ENCODE results near the gene RUNX1. TPM values are rescaled to one million over a fixed set of nuclear protein-coding genes. Genes with fewer than 3 reads are reported as not detected.

Gene RUNX1
- total RNA-seq, 1 experiment from 2014 or later = 55.2 TPM

DNA sequence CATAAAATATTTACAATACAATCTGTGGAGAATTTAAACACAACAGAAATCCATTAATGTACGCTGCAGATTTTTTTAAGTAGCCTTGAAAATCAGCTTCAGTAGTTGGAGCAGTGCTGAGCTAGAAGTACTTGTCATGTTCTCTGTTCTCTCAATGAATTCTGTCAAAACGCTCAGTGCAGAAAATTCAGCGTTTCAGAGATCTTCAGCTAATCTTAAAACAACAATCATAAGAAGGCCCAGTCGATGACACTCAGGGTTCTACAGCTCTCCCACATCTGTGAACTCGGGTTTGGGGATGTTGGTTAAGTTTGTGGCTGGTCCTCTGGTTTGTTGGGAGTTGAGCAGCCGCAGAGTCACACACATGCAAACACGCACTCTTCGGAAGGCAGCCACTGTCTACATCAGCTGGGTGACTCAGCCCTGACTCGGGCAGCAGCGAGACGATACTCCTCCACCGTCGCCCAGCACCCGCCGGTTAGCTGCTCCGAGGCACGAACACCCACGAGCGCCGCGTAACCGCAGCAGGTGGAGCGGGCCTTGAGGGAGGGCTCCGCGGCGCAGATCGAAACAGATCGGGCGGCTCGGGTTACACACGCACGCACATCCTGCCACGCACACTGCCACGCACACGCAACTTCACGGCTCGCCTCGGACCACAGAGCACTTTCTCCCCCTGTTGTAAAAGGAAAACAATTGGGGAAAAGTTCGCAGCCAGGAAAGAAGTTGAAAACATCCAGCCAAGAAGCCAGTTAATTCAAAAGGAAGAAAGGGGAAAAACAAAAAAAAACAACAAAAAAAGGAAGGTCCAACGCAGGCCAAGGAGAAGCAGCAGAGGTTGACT is 161.2 kb downstream of the RUNX1 start:
- Histone ChIP-seq H4K20me1 (ENCODE audit: low read length) (peaks cover 45% of the 10 kb centered on the region), H3K9me3 (ENCODE audit: low read length) (no peaks in the 10 kb centered on the region), H3K36me3 (ENCODE audit: low read depth, low read length) (peaks cover 30% of the 10 kb centered on the region), H3F3A (ENCODE audit: low read length, unreplicated experiment) (peaks cover 10% of the 10 kb centered on the region), H3K4me2 (ENCODE audit: low read length) (peak overlapping the region; percentile 91), H3K9ac (ENCODE audit: low read length) (peak overlapping the region; percentile 87), H3K27me3 (ENCODE audit: low read length) (no peaks in the 10 kb centered on the region), H3K4me3 (ENCODE audit: low read length) (peak overlapping the region; percentile 95), H3K4me1 (ENCODE audit: insufficient read depth, low read length) (peaks cover 24% of the 10 kb centered on the region), H3K9me2 (replicated peaks; ENCODE audit: low read length) (no peaks in the 10 kb centered on the region), H3K27ac (ENCODE audit: low read length) (peak overlapping the region; percentile 90), H3K79me2 (ENCODE audit: low read length) (peaks cover 77% of the 10 kb centered on the region), H2AFZ (ENCODE audit: low read length) (no peak overlapping the region)
- ATAC-seq (peak; percentile 49), DNase-seq (peak; percentile 95)
- intact Hi-C loops (cut with micrococcal nuclease) = loop anchor here (1.0 to 10.0 kb wide), 6 partner anchors 143 to 1137 kb away; no protein-coding TSS in a partner anchor
- TF ChIP-seq, protein P1, sequence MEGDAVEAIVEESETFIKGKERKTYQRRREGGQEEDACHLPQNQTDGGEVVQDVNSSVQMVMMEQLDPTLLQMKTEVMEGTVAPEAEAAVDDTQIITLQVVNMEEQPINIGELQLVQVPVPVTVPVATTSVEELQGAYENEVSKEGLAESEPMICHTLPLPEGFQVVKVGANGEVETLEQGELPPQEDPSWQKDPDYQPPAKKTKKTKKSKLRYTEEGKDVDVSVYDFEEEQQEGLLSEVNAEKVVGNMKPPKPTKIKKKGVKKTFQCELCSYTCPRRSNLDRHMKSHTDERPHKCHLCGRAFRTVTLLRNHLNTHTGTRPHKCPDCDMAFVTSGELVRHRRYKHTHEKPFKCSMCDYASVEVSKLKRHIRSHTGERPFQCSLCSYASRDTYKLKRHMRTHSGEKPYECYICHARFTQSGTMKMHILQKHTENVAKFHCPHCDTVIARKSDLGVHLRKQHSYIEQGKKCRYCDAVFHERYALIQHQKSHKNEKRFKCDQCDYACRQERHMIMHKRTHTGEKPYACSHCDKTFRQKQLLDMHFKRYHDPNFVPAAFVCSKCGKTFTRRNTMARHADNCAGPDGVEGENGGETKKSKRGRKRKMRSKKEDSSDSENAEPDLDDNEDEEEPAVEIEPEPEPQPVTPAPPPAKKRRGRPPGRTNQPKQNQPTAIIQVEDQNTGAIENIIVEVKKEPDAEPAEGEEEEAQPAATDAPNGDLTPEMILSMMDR (conservative IDR thresholded peaks at IDR 0.05; ENCODE audit: low read depth, low read length) = no peak
- TF ChIP-seq EZH2phosphoT487 (IDR thresholded peaks at IDR 0.05; ENCODE audit: borderline replicate concordance, low read length) = peak; percentile 99
- POLR2A ChIA-PET (ENCODE audit: unreplicated experiment) = interaction anchor here (0.5 to 3.6 kb wide), 22 partner anchors 9 to 1136 kb away, joined by 3 to 30 read pairs (median 4); no protein-coding TSS in a partner anchor
- CTCF ChIA-PET = interaction anchor here (0.5 to 1.6 kb wide), 9 partner anchors 10 to 831 kb away, joined by 3 to 17 read pairs (median 4); no protein-coding TSS in a partner anchor
- TSS peak; percentile 55 for BruUV-seq (replicated peaks)

DNA sequence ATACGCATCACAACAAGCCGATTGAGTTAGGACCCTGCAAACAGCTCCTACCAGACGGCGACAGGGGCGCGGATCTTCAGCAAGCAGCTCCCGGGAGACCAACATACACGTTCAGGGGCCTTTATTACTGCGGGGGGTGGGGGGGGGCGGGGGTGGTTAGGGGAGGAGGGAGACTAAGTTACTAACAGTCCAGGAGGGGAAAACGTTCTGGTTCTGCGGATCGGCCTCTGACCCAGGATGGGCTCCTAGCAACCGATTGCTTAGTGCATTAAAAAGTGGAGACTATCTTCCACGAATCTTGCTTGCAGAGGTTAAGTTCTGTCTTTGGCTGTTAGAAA is 162.0 kb downstream of the RUNX1 start:
- POLR2A ChIA-PET (ENCODE audit: unreplicated experiment) = interaction anchor here (0.5 to 3.6 kb wide), 8 partner anchors 9 to 360 kb away, joined by 3 to 30 read pairs (median 6); no protein-coding TSS in a partner anchor
- no TSS peak for BruUV-seq (replicated peaks)
- intact Hi-C loops (cut with micrococcal nuclease) = loop anchor here (10.0 kb wide), 2 partner anchors 1048 to 1138 kb away; no protein-coding TSS in a partner anchor
- H3K4me2 ChIP-seq (ENCODE audit: low read length) = peak overlapping the region; percentile 92
- no peaks in the 10 kb centered on the region for H3K9me3 ChIP-seq (ENCODE audit: low read length)
- H3K27ac ChIP-seq (ENCODE audit: low read length) = peak overlapping the region; percentile 97
- no peak for ATAC-seq
- peak overlapping the region; percentile 87 for H3K9ac ChIP-seq (ENCODE audit: low read length)
- H3K4me3 ChIP-seq (ENCODE audit: low read length) = peak overlapping the region; percentile 95
- H3K36me3 ChIP-seq (ENCODE audit: low read depth, low read length) = peaks cover 36% of the 10 kb centered on the region
- peaks cover 19% of the 10 kb centered on the region for H3F3A ChIP-seq (ENCODE audit: low read length, unreplicated experiment)
- no peaks in the 10 kb centered on the region for H3K9me2 ChIP-seq (replicated peaks; ENCODE audit: low read length)
- no peak overlapping the region for H2AFZ ChIP-seq (ENCODE audit: low read length)
- no peaks in the 10 kb centered on the region for H3K27me3 ChIP-seq (ENCODE audit: low read length)
- TF ChIP-seq EZH2phosphoT487 (IDR thresholded peaks at IDR 0.05; ENCODE audit: borderline replicate concordance, low read length) (no peak), EZH2 (IDR thresholded peaks at IDR 0.05; ENCODE audit: low read length, unreplicated experiment) (no peak)
- TF ChIP-seq, protein P1 (conservative IDR thresholded peaks at IDR 0.05; ENCODE audit: low read depth, low read length) = no peak
- DNase-seq = peak; percentile 39
- H4K20me1 ChIP-seq (ENCODE audit: low read length) = peaks cover 54% of the 10 kb centered on the region
- CTCF ChIA-PET = interaction anchor here (0.5 to 1.6 kb wide), 2 partner anchors 142 to 911 kb away, joined by 3 to 17 read pairs; no protein-coding TSS in a partner anchor
- H3K79me2 ChIP-seq (ENCODE audit: low read length) = peaks cover 86% of the 10 kb centered on the region
- H3K4me1 ChIP-seq (ENCODE audit: insufficient read depth, low read length) = peaks cover 28% of the 10 kb centered on the region
